ENCODE results near the gene PPARD.

Gene PPARD

GRCh38 chr6:35451354-35452182 lies 109.2 kb downstream of the PPARD start:
- no peak for TF ChIP-seq REST (IDR thresholded peaks at IDR 0.05; ENCODE audit: insufficient read depth in 1 of 2, low read depth in 2 of 2, low read length in 2 of 2)
- TF ChIP-seq SIN3A (IDR thresholded peaks at IDR 0.05; ENCODE audit: borderline replicate concordance, insufficient read depth, low read length): no peak
- no peak for TF ChIP-seq TAF1 (IDR thresholded peaks at IDR 0.05; ENCODE audit: borderline replicate concordance, insufficient read depth, low read length)
- TF ChIP-seq FOXP2 (optimal IDR thresholded peaks at IDR 0.05; ENCODE audit: borderline replicate concordance, extremely low read depth, extremely low read length, insufficient read depth): no peak

- TF ChIP-seq TAF1 (IDR thresholded peaks at IDR 0.05; ENCODE audit: borderline replicate concordance, insufficient read depth, low read length): no peak
- TF ChIP-seq REST (IDR thresholded peaks at IDR 0.05; ENCODE audit: insufficient read depth in 1 of 2, low read depth in 2 of 2, low read length in 2 of 2): no peak
- TF ChIP-seq FOXP2 (optimal IDR thresholded peaks at IDR 0.05; ENCODE audit: borderline replicate concordance, extremely low read depth, extremely low read length, insufficient read depth): peak; percentile 77
- peak; percentile 63 for TF ChIP-seq POLR2AphosphoS5 (IDR thresholded peaks at IDR 0.05; ENCODE audit: low read depth, low read length)
Observed at GRCh38 chr6:35452183-35453090, 110.1 kb downstream of the PPARD start, which contains the start of gene FANCE. Gene FANCE, plus strand, starts transcription at chr6:35452338. Its CDS starts 208 bp downstream, at chr6:35452546.

GRCh38 chr6:35453236-35453635 lies 110.9 kb downstream of the PPARD start:
- TF ChIP-seq REST (IDR thresholded peaks at IDR 0.05; ENCODE audit: insufficient read depth in 1 of 2, low read depth in 2 of 2, low read length in 2 of 2): no peak
- TF ChIP-seq SIN3A (IDR thresholded peaks at IDR 0.05; ENCODE audit: borderline replicate concordance, insufficient read depth, low read length): no peak
- TF ChIP-seq TAF1 (IDR thresholded peaks at IDR 0.05; ENCODE audit: borderline replicate concordance, insufficient read depth, low read length): no peak
- TF ChIP-seq FOXP2 (optimal IDR thresholded peaks at IDR 0.05; ENCODE audit: borderline replicate concordance, extremely low read depth, extremely low read length, insufficient read depth): no peak
- no peak for TF ChIP-seq POLR2AphosphoS5 (IDR thresholded peaks at IDR 0.05; ENCODE audit: low read depth, low read length)

GRCh38 chr6:35454391-35455110 lies 112.2 kb downstream of the PPARD start:
- no peak for TF ChIP-seq REST (IDR thresholded peaks at IDR 0.05; ENCODE audit: insufficient read depth in 1 of 2, low read depth in 2 of 2, low read length in 2 of 2)
- no peak for TF ChIP-seq POLR2AphosphoS5 (IDR thresholded peaks at IDR 0.05; ENCODE audit: low read depth, low read length)
- no peak for TF ChIP-seq FOXP2 (optimal IDR thresholded peaks at IDR 0.05; ENCODE audit: borderline replicate concordance, extremely low read depth, extremely low read length, insufficient read depth)
- no peak for TF ChIP-seq SIN3A (IDR thresholded peaks at IDR 0.05; ENCODE audit: borderline replicate concordance, insufficient read depth, low read length)
- no peak for TF ChIP-seq TAF1 (IDR thresholded peaks at IDR 0.05; ENCODE audit: borderline replicate concordance, insufficient read depth, low read length)

Data from PFSK-1 (cell line).